Islet precursor cell (in vitro differentiated cells): ENCODE data around the gene VSX1.

ENCODE experiments used
- DNase-seq: peaks from one replicate; pipeline ENCODE4 v3.0.0-alpha.2; 2018

VSX1 gene

DNA sequence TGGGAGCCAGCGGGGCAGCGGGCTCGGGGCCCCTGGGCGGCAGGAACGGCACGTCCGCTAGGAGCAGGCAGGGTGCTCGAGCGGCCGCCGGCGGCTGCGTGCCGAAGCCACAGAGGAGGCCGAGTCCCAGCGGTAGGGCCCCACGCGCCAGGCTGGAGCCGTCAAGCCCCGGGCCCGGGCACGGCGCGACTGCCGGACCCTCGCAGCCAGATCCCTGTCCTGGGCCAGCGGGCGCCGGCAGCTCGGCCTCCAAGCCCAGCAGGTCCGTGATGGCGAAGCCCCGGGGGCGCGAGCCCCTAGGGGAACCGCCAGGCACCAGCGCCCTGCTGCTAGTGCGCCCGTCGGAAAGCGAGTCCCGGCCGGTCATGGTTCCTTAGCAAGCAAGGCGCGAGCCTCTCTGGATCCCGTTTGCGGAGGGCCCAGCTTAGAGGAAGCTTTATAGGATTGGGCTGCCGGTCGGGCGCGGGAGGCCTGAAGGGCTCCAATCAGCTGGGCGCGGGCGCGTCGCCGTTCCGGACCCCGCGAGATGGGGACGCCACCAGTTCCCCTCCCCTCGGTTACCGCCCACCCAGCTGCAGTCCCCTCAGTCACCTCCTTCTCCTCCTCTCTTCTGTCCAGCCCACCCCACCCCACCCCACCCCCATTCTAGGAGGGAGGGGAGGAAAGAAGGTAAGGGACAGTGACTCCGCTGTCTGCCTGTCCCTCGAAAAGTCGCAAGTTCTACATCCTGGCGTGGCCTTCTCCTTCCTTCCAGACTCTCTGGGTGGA lies at the start of gene VSX1:
Gene VSX1, minus strand, starts transcription at position 412 of the 768 bp plus-strand sequence. Its CDS starts 45 bp downstream, at position 367.
- DNase-seq = no peak

- DNase-seq = no peak
These were observed 48.0 kb upstream of the VSX1 start for GRCh38 chr20:25129908-25130307.

DNA sequence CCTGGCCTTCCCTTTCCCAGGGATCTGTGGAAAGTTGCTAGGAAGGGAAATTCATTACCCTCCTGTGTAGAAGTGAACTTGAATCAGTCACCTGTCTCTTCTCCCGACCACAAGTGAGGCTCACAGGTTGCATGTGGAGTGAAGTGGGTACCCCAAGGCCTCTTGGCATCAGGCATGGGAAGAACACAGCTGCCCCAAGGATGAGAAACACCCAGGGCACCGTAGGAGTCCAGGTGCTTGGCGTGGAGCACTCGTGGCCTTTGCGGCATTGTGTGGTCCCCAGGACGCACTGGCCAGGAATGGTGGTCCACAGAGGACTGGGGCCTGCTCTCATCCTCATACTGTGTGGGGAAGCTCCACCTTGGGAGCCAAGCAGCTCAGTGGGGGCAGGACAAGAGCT lies 47.5 kb upstream of the VSX1 start:
- peak; percentile 45 for DNase-seq

GRCh38 chr20:25128649-25129048 lies 46.7 kb upstream of the VSX1 start:
- DNase-seq = no peak

DNA sequence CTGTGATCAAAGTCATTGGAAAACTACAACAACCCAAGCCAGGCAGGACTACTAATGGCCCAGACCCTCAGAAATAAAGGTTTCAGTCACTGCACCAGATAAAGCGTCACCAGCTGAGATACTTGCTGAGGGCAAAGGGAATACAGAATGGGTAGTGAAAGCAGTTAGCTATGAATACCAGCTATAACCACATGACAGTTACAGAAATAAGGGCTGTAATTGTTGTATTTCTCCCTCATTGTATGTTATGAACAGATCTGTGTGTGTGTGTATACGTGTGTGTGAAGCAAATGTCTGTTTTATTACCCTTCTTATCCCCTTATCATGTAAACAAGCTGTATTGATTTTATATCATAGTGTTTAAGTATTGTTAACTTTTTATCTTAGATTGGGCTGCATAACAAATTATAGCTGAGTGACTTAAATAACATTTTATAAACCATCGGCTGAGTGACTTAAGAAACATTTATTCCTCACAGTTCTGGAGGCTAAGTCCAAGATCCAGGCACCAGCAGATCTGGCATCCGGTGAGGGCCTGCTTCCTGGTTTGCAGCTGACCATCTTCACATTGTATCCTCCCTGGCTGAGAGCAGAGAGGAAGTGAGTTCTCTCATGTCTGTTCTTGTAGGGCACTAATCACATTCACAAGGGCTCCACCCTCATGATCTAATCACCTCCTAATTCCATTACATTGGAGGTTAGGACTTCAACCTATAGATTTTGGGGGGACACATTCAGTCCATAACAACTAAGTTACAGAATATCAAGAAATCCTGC lies 46.0 kb upstream of the VSX1 start:
- DNase-seq = no peak

- peak; percentile 38 for DNase-seq
These were observed 44.5 kb upstream of the VSX1 start for GRCh38 chr20:25126204-25127029.

- DNase-seq = no peak
These were observed 43.7 kb upstream of the VSX1 start for GRCh38 chr20:25125636-25126035.

DNA sequence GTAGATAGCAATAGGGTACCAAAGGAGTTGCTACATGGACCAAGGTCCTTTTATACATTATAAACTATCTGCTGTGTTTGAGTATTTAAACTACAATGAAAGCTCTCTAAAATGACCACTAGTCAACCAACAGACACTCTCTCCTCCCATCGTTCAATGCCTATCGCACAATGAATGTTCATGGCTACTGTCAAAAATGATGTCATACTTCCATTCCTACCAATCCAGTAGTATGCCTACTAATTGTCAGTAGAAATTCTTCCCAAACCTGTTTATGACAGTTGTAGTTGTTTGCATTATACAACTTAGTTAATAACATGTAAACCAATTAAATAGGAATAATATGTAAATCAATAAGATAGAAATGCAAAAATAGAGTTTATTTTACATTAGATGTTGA lies 39.0 kb upstream of the VSX1 start:
- no peak for DNase-seq

GRCh38 chr20:25120457-25120856 lies 38.5 kb upstream of the VSX1 start:
- no peak for DNase-seq

GRCh38 chr20:25118529-25118928 lies 36.6 kb upstream of the VSX1 start:
- no peak for DNase-seq

GRCh38 chr20:25117990-25118389 lies 36.0 kb upstream of the VSX1 start:
- no peak for DNase-seq

- DNase-seq = no peak
These were observed 35.0 kb upstream of the VSX1 start for GRCh38 chr20:25116739-25117458.

- DNase-seq = no peak
These were observed 21.6 kb upstream of the VSX1 start for GRCh38 chr20:25103526-25103925.

DNA sequence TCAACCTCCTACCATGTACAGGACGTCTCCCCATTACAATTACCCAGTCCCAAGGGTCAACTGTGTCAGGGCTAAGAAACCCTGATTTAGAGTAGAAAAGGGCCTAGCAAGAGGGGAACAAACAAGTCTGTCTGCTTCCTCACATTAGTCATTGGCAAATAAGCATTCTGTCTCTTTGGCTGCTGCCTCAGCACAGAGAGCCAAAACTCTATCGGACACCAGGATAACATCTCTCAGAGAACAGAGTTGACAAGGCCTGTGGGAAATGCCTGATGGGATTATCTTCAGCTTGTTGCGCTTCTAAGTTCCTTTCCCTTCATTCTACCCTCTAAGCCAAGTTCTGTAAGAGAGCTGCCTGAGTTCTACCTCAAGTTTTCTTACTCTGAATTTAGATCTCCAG lies 19.0 kb upstream of the VSX1 start:
- DNase-seq = no peak

DNA sequence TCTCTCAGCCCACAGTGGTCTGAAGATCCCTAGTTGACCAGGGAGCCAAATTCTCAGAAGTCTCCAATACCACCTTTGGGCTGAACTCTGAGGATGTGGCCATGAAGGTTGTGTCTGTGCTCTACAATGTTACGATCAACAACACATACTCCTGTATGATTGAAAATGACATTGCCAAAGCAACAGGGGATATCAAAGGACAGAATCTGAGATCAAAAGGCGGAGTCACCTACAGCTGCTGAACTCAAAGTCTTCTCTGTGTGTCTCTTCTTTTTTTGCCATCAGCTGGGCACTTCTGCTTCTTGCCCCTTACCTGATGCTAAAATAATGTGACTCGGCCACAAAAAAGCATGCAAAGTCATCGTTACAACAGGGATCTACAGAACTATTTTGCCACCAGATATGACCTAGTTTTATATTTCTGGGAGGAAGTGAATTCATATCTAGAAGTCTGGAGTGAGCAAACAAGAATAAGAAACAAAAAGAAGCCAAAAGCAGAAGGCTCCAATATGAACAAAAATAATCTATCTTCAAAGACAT lies 17.7 kb upstream of the VSX1 start:
- no peak for DNase-seq

DNA sequence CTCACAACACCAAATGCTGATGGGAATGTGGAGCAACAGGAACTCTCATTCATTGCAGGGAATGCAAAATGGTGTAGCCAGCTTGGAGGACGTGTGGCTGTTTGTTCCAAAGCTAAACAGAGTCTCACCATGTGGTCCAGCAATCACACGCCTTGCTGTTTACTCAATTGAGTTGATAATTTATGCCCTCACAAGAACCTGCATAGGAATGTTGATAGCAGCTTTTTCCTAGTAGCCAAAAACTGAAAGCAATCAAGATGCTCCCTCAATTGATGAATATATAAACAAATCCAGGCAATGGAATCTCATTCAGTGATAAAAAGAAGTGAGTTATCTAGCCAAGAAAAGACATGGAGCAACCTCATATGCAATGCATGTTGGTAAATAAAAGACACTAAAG lies 15.6 kb upstream of the VSX1 start:
- DNase-seq = no peak

DNA sequence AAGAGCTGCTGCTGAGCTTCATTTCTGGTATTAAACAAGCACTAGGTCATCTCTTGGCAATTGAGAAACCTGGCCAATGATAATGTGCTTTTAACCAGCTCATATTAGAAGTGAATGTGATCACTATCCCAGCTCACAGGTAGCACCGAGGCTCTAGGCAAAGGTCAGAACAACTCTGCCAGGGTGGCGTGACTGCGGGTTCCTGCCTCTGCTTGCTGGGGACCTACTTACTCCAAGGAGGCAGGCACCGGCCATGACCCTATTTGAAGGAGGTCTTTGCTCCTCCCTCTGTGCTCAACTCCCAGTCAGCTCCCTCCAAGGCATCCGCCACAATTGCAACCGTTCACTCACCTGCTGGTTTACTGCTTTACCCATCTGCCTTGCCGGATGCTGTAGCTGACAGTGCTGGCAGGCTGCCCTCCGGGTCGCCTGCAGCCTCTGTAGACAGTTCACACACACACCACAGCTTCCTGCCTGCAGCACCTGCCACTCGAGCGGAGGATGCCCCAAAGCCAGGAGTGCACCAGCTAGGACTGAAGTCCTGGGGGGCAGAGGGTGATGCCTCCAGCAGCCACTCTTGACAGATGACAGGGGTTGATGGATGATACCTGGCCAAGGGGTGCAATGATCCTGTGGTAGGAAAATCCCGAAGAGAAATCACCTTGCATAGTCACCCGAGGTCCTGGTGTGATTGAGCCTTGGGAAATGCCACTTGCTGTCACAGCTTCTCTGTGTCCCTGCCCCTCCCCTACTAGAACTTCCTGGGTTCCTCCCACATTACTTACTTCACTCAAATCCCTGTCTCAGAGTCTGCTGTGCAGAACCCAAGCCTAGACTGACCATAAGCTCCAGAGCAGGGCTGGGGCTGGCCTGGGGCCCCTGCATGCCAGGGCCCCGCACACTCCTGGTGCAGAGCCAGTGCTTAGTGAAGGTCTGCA lies 8.8 kb upstream of the VSX1 start:
- DNase-seq = no peak

- DNase-seq = no peak
These were observed 7.7 kb upstream of the VSX1 start for GRCh38 chr20:25089662-25090061.

GRCh38 chr20:25089096-25089495 lies 7.2 kb upstream of the VSX1 start:
- DNase-seq = no peak

DNA sequence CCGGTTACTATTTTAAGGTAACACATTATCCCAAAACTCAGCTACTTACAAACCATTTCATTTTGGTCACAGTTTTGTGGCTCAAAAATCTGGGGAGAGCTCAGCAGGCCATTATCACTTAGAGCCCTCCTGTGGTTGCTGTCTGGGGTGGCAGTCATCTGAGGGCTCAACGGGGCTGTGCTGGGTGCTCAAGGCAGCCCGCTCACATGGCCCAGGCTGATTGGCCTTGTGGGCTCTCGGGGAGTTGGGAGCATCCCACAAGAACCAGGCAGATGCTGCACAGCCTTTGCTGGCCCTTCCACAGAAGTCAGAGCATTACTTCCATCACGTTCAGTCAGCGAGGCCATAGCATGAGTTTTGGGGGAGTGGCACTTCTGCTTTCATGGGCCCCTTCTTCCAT lies 6.3 kb upstream of the VSX1 start:
- no peak for DNase-seq

- no peak for DNase-seq
These were observed 5.4 kb upstream of the VSX1 start for GRCh38 chr20:25087186-25087929.
